ENCODE results near the gene XYLT1. TPM values are rescaled to one million over a fixed set of nuclear protein-coding genes. Genes with fewer than 3 reads are reported as not detected.

Gene XYLT1
- total and polyA plus RNA-seq, 2 of the 13 experiments (the other 11 are each of a cell fraction or from before 2014, with no cell fraction given) = not detected

GRCh38 chr16:17325476-17326143, 145.2 kb downstream of the XYLT1 start:
- DNase-seq (ENCODE audit: low spot score) (no peak), ATAC-seq (no peak), FAIRE-seq (no peak)
- Histone ChIP-seq H3K36me3 (replicated peaks in 1 of 2; ENCODE audit: control insufficient read depth in 1 of 2, insufficient read depth in 2 of 2, low read length in 2 of 2) (no peaks in the 10 kb centered on the region), H3K27ac (ENCODE audit: extremely low read length, insufficient read depth, low read length) (no peak overlapping the region), H3K9ac (ENCODE audit: insufficient read depth, low read depth, low read length) (no peak overlapping the region), H3K27me3 (ENCODE audit: control insufficient read depth in 1 of 2, insufficient read depth in 2 of 2, low read length in 2 of 2) (peaks cover 6 to 24% of the 10 kb centered on the region in 2 experiments; a peak in 2 of 5 replicates), H3K4me3 (replicated peaks in 1 of 3; ENCODE audit: insufficient read depth in 1 of 3, low read depth in 2 of 3, low read length in 3 of 3) (no peak overlapping the region), H3K4me2 (ENCODE audit: low read depth, low read length) (no peak overlapping the region), H3K4me1 (ENCODE audit: insufficient read depth, low read length) (no peaks in the 10 kb centered on the region), H3K9me3 (ENCODE audit: low read length) (no peaks in the 10 kb centered on the region), H2AFZ (ENCODE audit: low read length) (no peak overlapping the region), H4K20me1 (ENCODE audit: insufficient read depth, low read length) (no peaks in the 10 kb centered on the region), H3K79me2 (ENCODE audit: insufficient read depth, low read length) (no peaks in the 10 kb centered on the region)
- POLR2A ChIA-PET = no interaction called here
- in situ Hi-C loops (cut with HindIII; ENCODE audit: extremely low pct_ligation_motif_present, low pct_unique_long_range_greater_than_20kb) (no loop called here), intact Hi-C loops (cut with micrococcal nuclease; ENCODE audit: unreplicated experiment) (no loop called here)
- CTCF ChIA-PET (ENCODE audit: low intra/inter-chr PET ratio, low total read pairs) = no interaction called here
- WGBS (ENCODE audit: low lambda C conversion rate) = 11% methylated on average over 8 of the region's 8 CpGs
- no TSS peak for BruUV-seq (replicated peaks)
- TF ChIP-seq ZFP1 (CRISPR knock-in tag; IDR thresholded peaks at IDR 0.05) (no peak), GABPA (IDR thresholded peaks at IDR 0.05; ENCODE audit: low read depth, low read length) (no peak), GABPA (CRISPR knock-in tag; IDR thresholded peaks at IDR 0.05; ENCODE audit: low read depth) (no peak), NONO (IDR thresholded peaks at IDR 0.05) (no peak), NONO (CRISPR knock-in tag; conservative IDR thresholded peaks at IDR 0.05) (no peak), ZNF234 (CRISPR knock-in tag; conservative IDR thresholded peaks at IDR 0.05) (no peak), ZNF878 (CRISPR knock-in tag; IDR thresholded peaks at IDR 0.05) (no peak), NAIF1 (CRISPR knock-in tag; IDR thresholded peaks at IDR 0.05; ENCODE audit: borderline replicate concordance) (no peak), ZFP82 (CRISPR knock-in tag; IDR thresholded peaks at IDR 0.05; ENCODE audit: borderline replicate concordance) (no peak), YEATS4 (CRISPR knock-in tag; IDR thresholded peaks at IDR 0.05; ENCODE audit: borderline replicate concordance) (no peak), HNF4A (CRISPR knock-in tag; IDR thresholded peaks at IDR 0.05) (no peak), ZMAT5 (CRISPR knock-in tag; IDR thresholded peaks at IDR 0.05; ENCODE audit: borderline replicate concordance, low read depth) (no peak), ZNF615 (CRISPR knock-in tag; IDR thresholded peaks at IDR 0.05; ENCODE audit: borderline replicate concordance) (no peak)
- TF ChIP-seq, protein P1, sequence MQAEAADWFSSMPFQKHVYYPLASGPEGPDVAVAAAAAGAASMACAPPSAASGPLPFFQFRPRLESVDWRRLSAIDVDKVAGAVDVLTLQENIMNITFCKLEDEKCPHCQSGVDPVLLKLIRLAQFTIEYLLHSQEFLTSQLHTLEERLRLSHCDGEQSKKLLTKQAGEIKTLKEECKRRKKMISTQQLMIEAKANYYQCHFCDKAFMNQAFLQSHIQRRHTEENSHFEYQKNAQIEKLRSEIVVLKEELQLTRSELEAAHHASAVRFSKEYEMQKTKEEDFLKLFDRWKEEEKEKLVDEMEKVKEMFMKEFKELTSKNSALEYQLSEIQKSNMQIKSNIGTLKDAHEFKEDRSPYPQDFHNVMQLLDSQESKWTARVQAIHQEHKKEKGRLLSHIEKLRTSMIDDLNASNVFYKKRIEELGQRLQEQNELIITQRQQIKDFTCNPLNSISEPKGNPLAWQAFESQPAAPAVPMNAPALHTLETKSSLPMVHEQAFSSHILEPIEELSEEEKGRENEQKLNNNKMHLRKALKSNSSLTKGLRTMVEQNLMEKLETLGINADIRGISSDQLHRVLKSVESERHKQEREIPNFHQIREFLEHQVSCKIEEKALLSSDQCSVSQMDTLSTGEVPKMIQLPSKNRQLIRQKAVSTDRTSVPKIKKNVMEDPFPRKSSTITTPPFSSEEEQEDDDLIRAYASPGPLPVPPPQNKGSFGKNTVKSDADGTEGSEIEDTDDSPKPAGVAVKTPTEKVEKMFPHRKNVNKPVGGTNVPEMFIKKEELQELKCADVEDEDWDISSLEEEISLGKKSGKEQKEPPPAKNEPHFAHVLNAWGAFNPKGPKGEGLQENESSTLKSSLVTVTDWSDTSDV (CRISPR knock-in tag; IDR thresholded peaks at IDR 0.05) = no peak
- TF ChIP-seq, protein P2, sequence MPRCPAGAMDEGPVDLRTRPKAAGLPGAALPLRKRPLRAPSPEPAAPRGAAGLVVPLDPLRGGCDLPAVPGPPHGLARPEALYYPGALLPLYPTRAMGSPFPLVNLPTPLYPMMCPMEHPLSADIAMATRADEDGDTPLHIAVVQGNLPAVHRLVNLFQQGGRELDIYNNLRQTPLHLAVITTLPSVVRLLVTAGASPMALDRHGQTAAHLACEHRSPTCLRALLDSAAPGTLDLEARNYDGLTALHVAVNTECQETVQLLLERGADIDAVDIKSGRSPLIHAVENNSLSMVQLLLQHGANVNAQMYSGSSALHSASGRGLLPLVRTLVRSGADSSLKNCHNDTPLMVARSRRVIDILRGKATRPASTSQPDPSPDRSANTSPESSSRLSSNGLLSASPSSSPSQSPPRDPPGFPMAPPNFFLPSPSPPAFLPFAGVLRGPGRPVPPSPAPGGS (CRISPR knock-in tag; IDR thresholded peaks at IDR 0.05) = no peak
- TF ChIP-seq, protein P3, sequence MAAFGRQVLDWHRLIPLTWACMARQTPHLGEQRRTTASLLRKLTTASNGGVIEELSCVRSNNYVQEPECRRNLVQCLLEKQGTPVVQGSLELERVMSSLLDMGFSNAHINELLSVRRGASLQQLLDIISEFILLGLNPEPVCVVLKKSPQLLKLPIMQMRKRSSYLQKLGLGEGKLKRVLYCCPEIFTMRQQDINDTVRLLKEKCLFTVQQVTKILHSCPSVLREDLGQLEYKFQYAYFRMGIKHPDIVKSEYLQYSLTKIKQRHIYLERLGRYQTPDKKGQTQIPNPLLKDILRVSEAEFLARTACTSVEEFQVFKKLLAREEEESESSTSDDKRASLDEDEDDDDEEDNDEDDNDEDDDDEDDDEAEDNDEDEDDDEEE (CRISPR knock-in tag; IDR thresholded peaks at IDR 0.05) = no peak
- TF ChIP-seq, protein P4, sequence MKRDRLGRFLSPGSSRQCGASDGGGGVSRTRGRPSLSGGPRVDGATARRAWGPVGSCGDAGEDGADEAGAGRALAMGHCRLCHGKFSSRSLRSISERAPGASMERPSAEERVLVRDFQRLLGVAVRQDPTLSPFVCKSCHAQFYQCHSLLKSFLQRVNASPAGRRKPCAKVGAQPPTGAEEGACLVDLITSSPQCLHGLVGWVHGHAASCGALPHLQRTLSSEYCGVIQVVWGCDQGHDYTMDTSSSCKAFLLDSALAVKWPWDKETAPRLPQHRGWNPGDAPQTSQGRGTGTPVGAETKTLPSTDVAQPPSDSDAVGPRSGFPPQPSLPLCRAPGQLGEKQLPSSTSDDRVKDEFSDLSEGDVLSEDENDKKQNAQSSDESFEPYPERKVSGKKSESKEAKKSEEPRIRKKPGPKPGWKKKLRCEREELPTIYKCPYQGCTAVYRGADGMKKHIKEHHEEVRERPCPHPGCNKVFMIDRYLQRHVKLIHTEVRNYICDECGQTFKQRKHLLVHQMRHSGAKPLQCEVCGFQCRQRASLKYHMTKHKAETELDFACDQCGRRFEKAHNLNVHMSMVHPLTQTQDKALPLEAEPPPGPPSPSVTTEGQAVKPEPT (CRISPR knock-in tag; IDR thresholded peaks at IDR 0.05; ENCODE audit: low read depth) = no peak
- TF ChIP-seq, protein P5, sequence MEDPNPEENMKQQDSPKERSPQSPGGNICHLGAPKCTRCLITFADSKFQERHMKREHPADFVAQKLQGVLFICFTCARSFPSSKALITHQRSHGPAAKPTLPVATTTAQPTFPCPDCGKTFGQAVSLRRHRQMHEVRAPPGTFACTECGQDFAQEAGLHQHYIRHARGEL (CRISPR knock-in tag; IDR thresholded peaks at IDR 0.05) = no peak

Measured in HepG2 (cell line).